ENCODE measurements around the gene NPFFR2.
"Not testable (repeated sequence)": the region's sequence is repeated elsewhere in the genome, so short reads cannot be mapped to it uniquely, and the experiment has no call there.

Gene NPFFR2

DNA sequence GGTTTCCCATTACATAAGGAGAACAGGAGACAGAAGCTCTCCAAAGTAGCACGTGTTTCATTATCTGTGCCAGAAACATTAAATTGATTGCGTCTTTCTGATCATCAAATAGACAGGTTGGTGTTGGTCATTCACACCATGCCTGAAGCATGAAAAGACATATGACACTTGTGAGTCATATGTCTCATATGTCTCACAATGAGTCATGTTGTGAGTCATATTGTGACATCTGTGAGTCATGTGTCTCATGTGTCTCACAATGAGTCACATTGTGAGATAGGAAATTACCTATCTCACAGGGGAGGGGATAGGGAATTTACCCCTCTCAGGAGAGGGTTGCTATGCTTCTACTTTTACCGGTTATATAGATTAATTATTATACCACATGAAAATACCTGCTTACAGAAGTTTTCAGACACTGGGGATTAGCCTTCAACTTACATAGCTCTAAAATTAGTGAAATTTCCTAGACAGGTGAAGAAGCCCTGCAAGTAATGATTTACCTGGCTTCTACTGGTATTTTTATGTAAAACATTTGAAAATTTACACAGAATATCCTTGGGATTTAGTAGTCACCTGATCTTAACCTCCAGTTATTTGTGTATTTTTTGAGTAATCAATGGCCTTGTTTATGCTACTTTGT, 80.8 kb downstream of the NPFFR2 start:
- peak; percentile 1 for DNase-seq (ENCODE audit: low read depth)

DNA sequence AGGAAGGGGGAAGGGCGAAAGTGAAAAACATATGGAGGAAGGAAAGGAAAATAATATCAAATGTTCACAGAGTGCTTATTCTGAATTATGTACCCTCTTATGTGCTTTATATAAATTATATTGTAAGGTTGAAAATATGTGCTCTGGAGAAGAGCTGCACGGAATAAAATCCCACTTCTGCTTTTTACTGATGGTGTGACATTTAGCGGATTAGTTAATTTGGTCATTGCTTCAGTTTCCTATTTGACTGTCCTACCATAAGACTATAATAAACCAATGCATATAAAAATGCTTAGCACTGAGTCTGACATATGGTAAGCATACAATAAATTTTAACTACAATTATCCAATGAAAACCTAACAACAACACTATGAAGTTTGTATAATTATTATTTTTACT, 86.2 kb downstream of the NPFFR2 start:
- DNase-seq (ENCODE audit: low read depth), result no peak

- DNase-seq (ENCODE audit: low read depth), result no peak
These were observed 88.1 kb downstream of the NPFFR2 start for GRCh38 chr4:72119946-72120345.

DNA sequence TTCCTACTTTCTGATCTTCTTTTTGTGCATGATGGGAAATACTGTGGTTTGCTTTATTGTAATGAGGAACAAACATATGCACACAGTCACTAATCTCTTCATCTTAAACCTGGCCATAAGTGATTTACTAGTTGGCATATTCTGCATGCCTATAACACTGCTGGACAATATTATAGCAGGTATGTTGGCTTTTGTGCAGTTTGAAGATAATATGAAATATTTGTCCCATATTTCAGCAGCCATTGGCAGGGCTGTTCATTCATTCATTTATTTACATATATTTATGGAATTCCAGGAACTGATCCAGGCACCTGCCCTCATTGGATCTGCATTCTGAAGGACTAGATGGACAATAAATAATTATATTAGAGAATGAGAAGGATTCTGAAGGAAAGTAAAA, 96.9 kb downstream of the NPFFR2 start:
- DNase-seq (ENCODE audit: low read depth), result no peak

DNA sequence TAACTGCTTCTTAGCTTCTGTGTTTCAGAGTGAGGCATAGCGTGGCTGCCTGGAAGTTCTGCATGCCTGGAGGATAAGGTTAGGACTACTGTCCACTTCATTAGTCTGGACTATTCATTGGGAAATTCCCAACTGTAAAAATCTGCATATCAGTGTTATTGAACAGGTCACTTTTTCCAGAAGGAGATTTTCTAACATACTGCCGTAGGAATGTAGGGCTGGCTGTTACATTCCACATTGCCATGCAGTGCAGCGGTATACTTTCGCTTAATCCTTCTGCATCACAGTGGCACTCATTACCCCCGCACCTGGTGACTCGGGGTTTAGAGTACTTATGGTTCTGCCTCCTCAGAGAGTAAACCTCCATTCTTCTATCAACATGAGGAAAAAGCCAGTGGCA, 104.6 kb downstream of the NPFFR2 start:
- no peak for DNase-seq (ENCODE audit: low read depth)

GRCh38 chr4:72139997-72140396, 108.2 kb downstream of the NPFFR2 start:
- DNase-seq (ENCODE audit: low read depth), result not testable (repeated sequence)

GRCh38 chr4:72144241-72144640, 112.4 kb downstream of the NPFFR2 start:
- DNase-seq (ENCODE audit: low read depth), result no peak

- DNase-seq (ENCODE audit: low read depth), result no peak
These were observed 120.9 kb downstream of the NPFFR2 start for GRCh38 chr4:72152731-72153130.

DNA sequence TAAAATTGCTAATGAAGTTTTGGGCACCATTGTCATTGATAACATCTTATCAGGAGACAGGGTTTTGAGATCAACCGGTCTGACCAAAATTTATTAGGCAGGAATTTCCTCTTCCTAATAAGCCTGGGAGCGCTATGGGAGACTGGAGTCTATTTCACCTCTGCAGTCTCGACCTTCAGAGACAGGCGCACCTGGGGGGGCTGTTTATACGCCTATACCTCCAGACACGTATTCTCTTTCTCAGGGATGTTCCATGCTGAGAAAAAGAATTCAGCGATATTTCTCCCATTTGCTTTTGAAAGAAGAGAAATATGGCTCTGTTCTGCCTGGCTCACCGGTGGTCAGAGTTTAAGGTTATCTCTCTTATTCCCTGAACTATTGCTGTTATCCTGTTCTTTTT, 121.8 kb downstream of the NPFFR2 start:
- not testable (repeated sequence) for DNase-seq (ENCODE audit: low read depth)

DNA sequence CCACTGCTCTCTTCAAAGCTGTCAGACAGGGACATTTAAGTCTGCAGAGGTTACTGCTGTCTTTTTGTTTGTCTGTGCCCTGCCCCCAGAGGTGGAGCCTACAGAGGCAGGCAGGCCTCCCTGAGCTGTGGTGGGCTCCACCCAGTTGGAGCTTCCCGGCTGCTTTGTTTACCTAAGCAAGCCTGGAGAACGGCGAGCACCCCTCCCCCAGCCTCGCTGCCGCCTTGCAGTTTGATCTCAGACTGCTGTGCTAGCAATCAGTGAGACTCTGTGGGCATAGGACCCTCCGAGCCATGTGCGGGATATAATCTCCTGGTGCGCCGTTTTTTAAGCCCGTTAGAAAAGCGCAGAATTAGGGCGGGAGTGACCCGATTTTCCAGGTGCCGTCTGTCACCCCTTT, 137.5 kb downstream of the NPFFR2 start:
- DNase-seq (ENCODE audit: low read depth), result not testable (repeated sequence)

- DNase-seq (ENCODE audit: low read depth), result no peak
These were observed 138.1 kb downstream of the NPFFR2 start for GRCh38 chr4:72169861-72170260.

DNA sequence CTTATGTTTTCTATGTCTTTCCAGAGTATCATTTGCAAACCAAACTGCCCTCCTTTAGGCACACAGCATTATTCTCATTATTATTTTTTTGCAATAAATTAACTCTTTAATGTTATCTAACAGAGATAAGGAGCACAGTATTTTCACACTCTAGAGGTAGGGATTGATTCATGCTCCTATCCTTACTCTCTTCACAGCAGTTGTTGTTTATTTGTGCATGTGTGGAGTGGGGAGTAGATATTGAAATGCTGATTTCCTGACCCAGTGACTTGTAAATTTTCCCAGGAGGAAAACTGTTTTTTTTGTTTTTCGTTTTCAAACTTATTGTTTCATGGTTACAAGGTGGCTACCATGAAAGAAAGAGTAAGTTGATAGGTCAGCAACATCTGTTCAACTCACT, 140.0 kb downstream of the NPFFR2 start:
- no peak for DNase-seq (ENCODE audit: low read depth)

- DNase-seq (ENCODE audit: low read depth), result no peak
These were observed 147.5 kb downstream of the NPFFR2 start for GRCh38 chr4:72179342-72179741.

- DNase-seq (ENCODE audit: low read depth), result no peak
These were observed 154.9 kb downstream of the NPFFR2 start for GRCh38 chr4:72186714-72187113.

DNA sequence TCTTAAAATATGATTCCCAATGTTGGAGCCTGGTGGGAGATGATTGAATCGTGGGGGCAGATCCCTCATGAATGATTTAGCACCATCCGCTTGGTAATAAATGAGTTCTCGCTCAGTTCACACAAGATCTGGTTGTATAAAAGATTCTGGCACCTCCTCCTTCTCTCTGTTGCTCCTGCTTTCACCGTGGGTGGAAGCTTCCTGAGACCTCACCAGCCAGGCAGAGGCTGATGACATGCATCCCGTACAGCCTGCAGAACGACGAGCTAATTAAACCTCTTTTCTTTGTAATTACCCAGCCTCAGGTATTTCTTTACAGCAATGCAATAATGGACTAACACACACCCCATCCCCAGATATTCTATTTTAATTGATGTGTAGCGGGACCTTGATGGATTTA, 162.2 kb downstream of the NPFFR2 start:
- DNase-seq (ENCODE audit: low read depth), result no peak

- DNase-seq (ENCODE audit: low read depth), result no peak
These were observed 162.7 kb downstream of the NPFFR2 start for GRCh38 chr4:72194453-72194852.
